GM19438 (cell line): Measurements from ENCODE around the gene UNC5CL.

Experiments used
- ATAC-seq: cut with Tn5 transposase; IDR thresholded peaks from one replicate; pipeline ENCODE4 v1.9.1; 2021; ENCODE audit warnings: low read depth; ENCODE audit not compliant: unreplicated experiment

Gene UNC5CL

GRCh38 chr6:40977695-40978094 is 61.3 kb downstream of the UNC5CL start:
- no peak for ATAC-seq

DNA sequence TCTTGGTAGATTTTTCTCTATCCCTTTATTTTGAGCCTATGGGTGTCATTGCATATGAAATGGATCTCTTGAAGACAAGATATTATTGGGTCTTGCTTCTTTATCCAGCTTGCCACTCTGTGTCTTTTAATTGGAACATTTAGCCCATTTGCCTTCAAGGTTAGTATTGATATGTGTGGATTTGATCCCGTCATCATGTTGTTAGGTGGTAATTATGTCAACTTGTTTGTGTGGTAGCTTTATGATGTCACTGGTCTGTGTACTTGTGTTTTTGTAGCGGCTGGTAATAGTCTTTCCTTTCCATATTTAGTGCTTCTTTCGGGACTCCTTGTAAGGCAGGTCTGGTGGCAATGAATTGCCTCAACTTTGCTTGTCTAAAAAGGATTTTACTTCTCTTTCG is 61.9 kb downstream of the UNC5CL start:
- no peak for ATAC-seq
